Heart left ventricle (tissue), 16 donors: ENCODE results near the gene PLEKHB2. TPM values are rescaled to one million over a fixed set of nuclear protein-coding genes. Genes with fewer than 3 reads are reported as not detected.
"Not testable (repeated sequence)": the region's sequence is repeated elsewhere in the genome, so short reads cannot be mapped to it uniquely, and the experiment has no call there.

Experiments
- ATAC-seq, 4 donors: fragments of 200-7000 bp; cut with Tn5 transposase; one replicate each; pipeline ENCODE4 v1.9.1; 2020 to 2022; ENCODE audit warnings: moderate library complexity in 4 of 4, mild to moderate bottlenecking in 3 of 4, moderate number of reproducible peaks in 1 of 4
- DNase-seq, 5 donors: peaks; one replicate each; pipeline ENCODE4 v3.0.0-alpha.2; 2020
- H3K27ac ChIP-seq, 12 donors: fragments of 200-600 bp; sonication (generic) in 4 of 12; one replicate each; pipeline versions ENCODE4 v1.5.0 to v1.8.0; 2016 to 2022; ENCODE audit warnings: mild to moderate bottlenecking in 2 of 12
- H3K27me3 ChIP-seq, 9 donors: fragments of 200-600 bp; sonication (generic) in 2 of 9; one replicate each; pipeline versions ENCODE4 v1.5.1 to v1.8.0; 2016 to 2022; ENCODE audit warnings: mild to moderate bottlenecking in 3 of 9
- H3K36me3 ChIP-seq, 9 donors: fragments of 200-600 bp; sonication (generic) in 2 of 9; one replicate each; pipeline versions ENCODE4 v1.5.0 to v1.8.0; 2018 to 2022; ENCODE audit warnings: mild to moderate bottlenecking in 2 of 9
- H3K4me1 ChIP-seq, 12 donors: fragments of 200-600 bp; sonication (generic) in 4 of 12; one replicate each; pipeline versions ENCODE4 v1.5.0 to v1.8.0; 2016 to 2022; ENCODE audit warnings: mild to moderate bottlenecking in 3 of 12
- H3K4me3 ChIP-seq, 12 donors: fragments of 200-600 bp; sonication (generic) in 4 of 12; one replicate each; pipeline versions ENCODE4 v1.5.0 to v1.8.0; 2017 to 2022; ENCODE audit warnings: mild to moderate bottlenecking in 9 of 12, moderate library complexity in 4 of 12
- H3K9me3 ChIP-seq, 12 donors: fragments of 200-600 bp; sonication (generic) in 4 of 12; one replicate each; pipeline versions ENCODE4 v1.5.0 to v1.8.0; 2016 to 2022; ENCODE audit warnings: mild to moderate bottlenecking in 1 of 12
- CTCF ChIP-seq, 12 donors: fragments of 200-600 bp; sonication (generic) in 4 of 12; IDR thresholded peaks; one replicate each; pipeline versions ENCODE4 v1.5.0 to v1.8.0; 2018 to 2022; ENCODE audit warnings: antibody characterized with exemption in 12 of 12, mild to moderate bottlenecking in 5 of 12
- POLR2A ChIP-seq, 2 donors: fragments of 450-650 bp; IDR thresholded peaks; one replicate each; pipeline ENCODE4 v1.6.1; 2017; ENCODE audit warnings: antibody characterized with exemption in 2 of 2, mild to moderate bottlenecking in 2 of 2, moderate library complexity in 2 of 2
- WGBS, 4 donors: extraction: QIAGEN DNeasy Blood & Tissue Kit in 2 of 4; methylation state at CpG; one replicate each; pipeline versions ENCODE4 v1.1.5 to v1.1.7; 2013 to 2018; 5-methylcytosine and 5-hydroxymethylcytosine counted together
- intact Hi-C, 10 donors: fragments of 100-400 bp; cut with DNase I; formaldehyde crosslinking; loops; one replicate each; pipeline versions ENCODE4 v1.11.1 to v1.14.2; 2022
- polyA plus RNA-seq, 2 donors: library from polyadenylated mRNA; stranded (reverse); fragments of 200-250 nt; gene quantifications; one replicate each; pipeline ENCODE4 v1.2.3, GENCODE V29; 2013
- total RNA-seq, 9 donors: library from RNA; depleted of rRNA in 2 of 9; stranded (reverse); fragments of >200 nt in 2 of 9; fragmentation: NEBNext Ultra II Directional in 3 of 9; extraction: Animal tissue kit (Norgen Biotek cat#: 25700) in 3 of 9; gene quantifications; one replicate each; pipeline versions ENCODE4 v1.1.0 to v1.2.4, GENCODE V29; 2016 to 2023
- donor health status: ischemic (EF 13 %, LVEDD 7.1; RV severe dilation, severe dysfunction).
- donor health status: healthy with polysubstance abuse.
- donor health status: DM: no; HTN: yes; CAD: no.
- donor health status: DM: no; HTN: no; CAD: no.
- donor health status: ischemic (EF 25% LVEDD 6.9; RV normal size, moderate dysfunction).
- donor health status: ischemic (EF 25% LVEDD 5.7; RV mildly dilated, moderate dysfunction).
- donor health status: healthy.
- donor health status: DM: yes; HTN: yes; CAD: no.
- donor health status: ischemic (EF 35%, LVEDD 5.7; RV mildly dilated, moderate dysfunction).
- donor health status: nonischemic (EF 11% LVEDD 7.7; RV severe dilation, severe dysfunction).
- donor health status: DM: yes; HTN: yes; CAD: no.
- donor health status: PGD.
- donor health status: ischemic (EF 29% LVEDD 5.4; RV normal size, mild dysfunction).
- donor health status: nonischemic (EF 23%, LVEDD 6.1; RV moderate dilation, normal function).

Gene PLEKHB2
- total and polyA plus RNA-seq, 11 donors, result 7.7 to 71.8 (median 42.2) TPM

- DNase-seq (no peak), ATAC-seq (peak in 1 of 4 donors; percentile 22)
- 89 to 94% (median 92%) methylated on average over 7 of the region's 7 CpGs for WGBS, 4 donors
- Histone ChIP-seq H3K4me1 (peaks cover 0 to 36% (median 11%) of the 10 kb centered on the region in 12 donors), H3K27ac (no peak overlapping the region), H3K9me3 (no peaks in the 10 kb centered on the region), H3K36me3 (peaks cover 0 to 26% (median 0%) of the 10 kb centered on the region in 9 donors), H3K4me3 (no peak overlapping the region), H3K27me3 (no peaks in the 10 kb centered on the region)
- intact Hi-C loops, result no loop called here
- TF ChIP-seq POLR2A (IDR thresholded peaks at IDR 0.05), result no peak
- no peak for TF ChIP-seq CTCF (IDR thresholded peaks at IDR 0.05)
Observed at GRCh38 chr2:131113566-131114227, 8.6 kb downstream of the PLEKHB2 start.

- DNase-seq, H3K9me3 ChIP-seq, H3K27ac ChIP-seq, ATAC-seq, H3K4me3 ChIP-seq, H3K27me3 ChIP-seq, intact Hi-C loops: not testable (repeated sequence)
- H3K36me3 ChIP-seq, result peaks cover 0 to 19% (median 0%) of the 10 kb centered on the region in 9 donors
- WGBS, 4 donors, result 96 to 99% (median 99%) methylated on average over 3 of the region's 3 CpGs
- peaks cover 0 to 36% (median 11%) of the 10 kb centered on the region in 12 donors for H3K4me1 ChIP-seq
Observed at GRCh38 chr2:131114950-131115349, 9.8 kb downstream of the PLEKHB2 start.

- no peak for ATAC-seq
- Histone ChIP-seq H3K36me3 (peaks cover 0 to 24% (median 0%) of the 10 kb centered on the region in 9 donors), H3K4me3 (no peak overlapping the region), H3K27me3 (no peaks in the 10 kb centered on the region), H3K27ac (no peak overlapping the region), H3K9me3 (no peaks in the 10 kb centered on the region), H3K4me1 (peaks cover 0 to 36% (median 11%) of the 10 kb centered on the region in 12 donors)
- TF ChIP-seq POLR2A (IDR thresholded peaks at IDR 0.05), result no peak
- no peak for TF ChIP-seq CTCF (IDR thresholded peaks at IDR 0.05)
- no peak for DNase-seq
- intact Hi-C loops, result no loop called here
Observed at GRCh38 chr2:131115752-131116151, 10.6 kb downstream of the PLEKHB2 start.

GRCh38 chr2:131120815-131121317 is 15.7 kb downstream of the PLEKHB2 start:
- TF ChIP-seq POLR2A (IDR thresholded peaks at IDR 0.05), result no peak
- H3K4me3 ChIP-seq, result no peak overlapping the region
- 95% methylated on average over 12 of the region's 12 CpGs for WGBS, 4 donors
- intact Hi-C loops, result no loop called here
- no peak overlapping the region for H3K27ac ChIP-seq
- H3K4me1 ChIP-seq, result peaks cover 0 to under 1% (median 0%) of the 10 kb centered on the region in 12 donors
- H3K9me3 ChIP-seq, result no peaks in the 10 kb centered on the region
- peak in 1 of 5 donors; percentile 3 for DNase-seq
- peaks cover 0 to 56% (median 22%) of the 10 kb centered on the region in 9 donors for H3K36me3 ChIP-seq
- no peak for ATAC-seq
- H3K27me3 ChIP-seq, result no peaks in the 10 kb centered on the region

GRCh38 chr2:131121464-131121863 is 16.3 kb downstream of the PLEKHB2 start:
- intact Hi-C loops, result no loop called here
- ATAC-seq (no peak), DNase-seq (peak in 1 of 5 donors; percentile 11)
- Histone ChIP-seq H3K4me3 (no peak overlapping the region), H3K36me3 (peaks cover 0 to 56% (median 28%) of the 10 kb centered on the region in 9 donors), H3K9me3 (no peaks in the 10 kb centered on the region), H3K27me3 (no peaks in the 10 kb centered on the region), H3K4me1 (no peaks in the 10 kb centered on the region), H3K27ac (no peak overlapping the region)
- no peak for TF ChIP-seq CTCF (IDR thresholded peaks at IDR 0.05)
- no peak for TF ChIP-seq POLR2A (IDR thresholded peaks at IDR 0.05)
- 91 to 98% (median 97%) methylated on average over 4 of the region's 4 CpGs for WGBS, 4 donors
